ENCODE data around the gene DCP1B.

- TF ChIP-seq EZH2 (IDR thresholded peaks at IDR 0.05; ENCODE audit: borderline replicate concordance) = no peak
- TF ChIP-seq CTCF (IDR thresholded peaks at IDR 0.05; ENCODE audit: poor library complexity) = no peak
Observed at GRCh38 chr12:1949771-1950470, 54.3 kb downstream of the DCP1B start.

Measured in hepatocyte (in vitro differentiated cells).